Activated T-helper 2 cell treated with anti-CD3 and anti-CD28 coated beads, Interferon-gamma antibody, Interleukin-2, Interleukin-4, amounts not matched to agents 10 μg/mL and 5 μg/mL and 100 μg/mL, durations not matched to agents 14 hours and 24 hours and 36 hours (primary cell): ENCODE results near the gene SMIM15. TPM values are rescaled to one million over a fixed set of nuclear protein-coding genes. Genes with fewer than 3 reads are reported as not detected.

Experiments
- DNase-seq: peaks from one replicate; pipeline ENCODE4 v3.0.0; 2021; ENCODE audit warnings: low spot score
- H3K27ac Mint-ChIP-seq: one replicate; pipeline ENCODE4 v1.8.0; 2021; ENCODE audit warnings: mixed read lengths
- H3K27me3 Mint-ChIP-seq: one replicate; pipeline ENCODE4 v1.8.0; 2021; ENCODE audit warnings: low read depth, mixed read lengths
- H3K36me3 Mint-ChIP-seq: one replicate; pipeline ENCODE4 v1.8.0; 2021; ENCODE audit warnings: low read depth, mixed read lengths
- H3K4me1 Mint-ChIP-seq: one replicate; pipeline ENCODE4 v1.8.0; 2021; ENCODE audit warnings: low read depth, mixed read lengths
- H3K4me3 Mint-ChIP-seq: one replicate; pipeline ENCODE4 v1.8.0; 2021; ENCODE audit warnings: low read depth, mild to moderate bottlenecking, moderate library complexity, mixed read lengths
- H3K9me3 Mint-ChIP-seq: one replicate; pipeline ENCODE4 v1.8.0; 2021; ENCODE audit warnings: mixed read lengths
- intact Hi-C: fragments of 100-400 bp; cut with micrococcal nuclease; formaldehyde crosslinking; loops from one replicate; pipeline ENCODE4 v1.15.1; 2023
- total RNA-seq: library from RNA; stranded (reverse); gene quantifications from 2 replicates; pipeline ENCODE4 v1.2.3, GENCODE V29; 2022

The SMIM15 gene
- total RNA-seq, 1 donor from 2014 or later: 73.2 TPM

GRCh38 chr5:61178702-61179101 lies 16.4 kb upstream of the SMIM15 start:
- DNase-seq: no peak
- H3K4me3 Mint-ChIP-seq: no peak overlapping the region
- no peak overlapping the region for H3K27ac Mint-ChIP-seq
- intact Hi-C loops: no loop called here
- no peaks in the 10 kb centered on the region for H3K9me3 Mint-ChIP-seq
- peaks cover 2% of the 10 kb centered on the region for H3K27me3 Mint-ChIP-seq
- peaks cover 18% of the 10 kb centered on the region for H3K4me1 Mint-ChIP-seq
- no peaks in the 10 kb centered on the region for H3K36me3 Mint-ChIP-seq

- Mint-ChIP-seq H3K27ac (no peak overlapping the region), H3K4me1 (peaks cover 18% of the 10 kb centered on the region), H3K27me3 (peaks cover 2% of the 10 kb centered on the region), H3K36me3 (no peaks in the 10 kb centered on the region), H3K9me3 (no peaks in the 10 kb centered on the region), H3K4me3 (no peak overlapping the region)
- no peak for DNase-seq
- intact Hi-C loops: no loop called here
Observed at GRCh38 chr5:61177716-61178115, 15.4 kb upstream of the SMIM15 start.

DNA sequence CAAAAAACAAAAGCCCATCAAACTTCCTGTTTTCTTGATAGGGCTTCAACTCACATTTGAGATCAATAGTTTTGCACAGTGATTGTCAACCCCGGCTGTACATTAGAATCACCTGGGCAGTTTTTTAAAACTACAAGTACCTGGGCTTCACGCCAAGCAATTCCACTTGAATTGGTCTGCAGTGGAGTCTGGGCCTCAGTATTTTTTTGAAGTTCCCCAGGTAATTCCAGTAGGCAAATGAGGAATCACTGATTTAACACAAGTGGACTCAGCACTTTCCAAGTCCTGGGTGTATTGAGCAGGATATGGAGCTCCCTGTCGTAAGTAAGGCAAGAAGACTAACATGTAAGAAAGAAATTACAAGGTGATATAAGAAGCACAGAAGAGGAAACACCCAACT lies 14.8 kb upstream of the SMIM15 start:
- Mint-ChIP-seq H3K27ac (no peak overlapping the region), H3K4me1 (peaks cover 14% of the 10 kb centered on the region), H3K27me3 (peaks cover 2% of the 10 kb centered on the region), H3K36me3 (no peaks in the 10 kb centered on the region), H3K9me3 (no peaks in the 10 kb centered on the region), H3K4me3 (no peak overlapping the region)
- no peak for DNase-seq
- intact Hi-C loops: no loop called here

- Mint-ChIP-seq H3K9me3 (no peaks in the 10 kb centered on the region), H3K4me1 (peaks cover 11% of the 10 kb centered on the region), H3K4me3 (no peak overlapping the region), H3K36me3 (no peaks in the 10 kb centered on the region), H3K27me3 (peaks cover 2% of the 10 kb centered on the region), H3K27ac (no peak overlapping the region)
- intact Hi-C loops: no loop called here
- no peak for DNase-seq
Observed at GRCh38 chr5:61176631-61177030, 14.4 kb upstream of the SMIM15 start.

- no peak overlapping the region for H3K4me3 Mint-ChIP-seq
- no peak for DNase-seq
- intact Hi-C loops: no loop called here
- H3K27ac Mint-ChIP-seq: no peak overlapping the region
- H3K9me3 Mint-ChIP-seq: no peaks in the 10 kb centered on the region
- H3K4me1 Mint-ChIP-seq: no peaks in the 10 kb centered on the region
- H3K36me3 Mint-ChIP-seq: no peaks in the 10 kb centered on the region
- H3K27me3 Mint-ChIP-seq: no peaks in the 10 kb centered on the region
Observed at GRCh38 chr5:61171479-61171878, 9.2 kb upstream of the SMIM15 start.

GRCh38 chr5:61168951-61169350 lies 6.7 kb upstream of the SMIM15 start:
- H3K9me3 Mint-ChIP-seq: no peaks in the 10 kb centered on the region
- no peak overlapping the region for H3K27ac Mint-ChIP-seq
- no peaks in the 10 kb centered on the region for H3K27me3 Mint-ChIP-seq
- no peak overlapping the region for H3K4me3 Mint-ChIP-seq
- no peaks in the 10 kb centered on the region for H3K36me3 Mint-ChIP-seq
- H3K4me1 Mint-ChIP-seq: peaks cover 3% of the 10 kb centered on the region
- intact Hi-C loops: loop anchor here (10.0 kb wide), 4 partner anchors 114 to 494 kb away; no protein-coding TSS in a partner anchor
- DNase-seq: no peak

GRCh38 chr5:61167382-61167781 lies 5.1 kb upstream of the SMIM15 start:
- H3K36me3 Mint-ChIP-seq: peaks cover 3% of the 10 kb centered on the region
- DNase-seq: no peak
- intact Hi-C loops: loop anchor here (10.0 kb wide), 4 partner anchors 113 to 493 kb away; no protein-coding TSS in a partner anchor
- peaks cover 15% of the 10 kb centered on the region for H3K4me1 Mint-ChIP-seq
- no peak overlapping the region for H3K27ac Mint-ChIP-seq
- no peak overlapping the region for H3K4me3 Mint-ChIP-seq
- H3K9me3 Mint-ChIP-seq: no peaks in the 10 kb centered on the region
- H3K27me3 Mint-ChIP-seq: no peaks in the 10 kb centered on the region

- H3K36me3 Mint-ChIP-seq: peaks cover 34% of the 10 kb centered on the region
- no peak overlapping the region for H3K27ac Mint-ChIP-seq
- no peaks in the 10 kb centered on the region for H3K9me3 Mint-ChIP-seq
- no peaks in the 10 kb centered on the region for H3K27me3 Mint-ChIP-seq
- DNase-seq: no peak
- intact Hi-C loops: loop anchor here (2.0 to 10.0 kb wide), 8 partner anchors 25 to 491 kb away; partner anchors contain the start of genes ERCC8 and NDUFAF2
- H3K4me3 Mint-ChIP-seq: peak overlapping the region; percentile 94
- peaks cover 34% of the 10 kb centered on the region for H3K4me1 Mint-ChIP-seq
Observed at GRCh38 chr5:61163905-61164304, 1.6 kb upstream of the SMIM15 start.

- Mint-ChIP-seq H3K4me3 (peak overlapping the region; percentile 94), H3K27ac (peak overlapping the region; percentile 92), H3K36me3 (peaks cover 39% of the 10 kb centered on the region), H3K27me3 (no peaks in the 10 kb centered on the region), H3K9me3 (no peaks in the 10 kb centered on the region), H3K4me1 (peaks cover 37% of the 10 kb centered on the region)
- DNase-seq: no peak
- intact Hi-C loops: loop anchor here (1.0 to 10.0 kb wide), 10 partner anchors 39 to 492 kb away; partner anchors contain the start of genes ERCC8, NDUFAF2 and ZSWIM6
Observed at GRCh38 chr5:61162832-61163567, 732 bp upstream of the SMIM15 start.

DNA sequence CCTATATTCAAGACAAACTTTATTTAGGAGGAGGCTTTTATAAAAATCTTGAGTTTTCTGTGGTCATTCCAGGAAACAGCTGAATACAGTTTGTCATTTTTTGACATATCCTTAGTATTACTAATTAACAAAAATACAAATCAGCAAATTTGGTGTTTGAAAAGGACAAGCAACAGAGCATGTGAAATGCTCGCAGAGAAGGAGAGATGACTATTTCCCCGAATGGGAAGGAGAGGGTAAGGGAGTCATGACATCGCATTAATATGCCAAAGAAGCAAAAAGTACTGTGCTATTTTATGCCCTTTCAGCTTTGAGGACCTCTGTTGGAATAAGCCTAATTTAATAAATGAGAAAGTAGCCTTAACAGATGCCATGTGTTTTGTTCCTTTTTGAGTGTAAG lies 1.8 kb downstream of the SMIM15 start:
- peaks cover 38% of the 10 kb centered on the region for H3K4me1 Mint-ChIP-seq
- intact Hi-C loops: loop anchor here (5.0 to 10.0 kb wide), 7 partner anchors 106 to 494 kb away; partner anchors contain the start of genes ERCC8 and NDUFAF2
- H3K27me3 Mint-ChIP-seq: no peaks in the 10 kb centered on the region
- DNase-seq: no peak
- peaks cover 2% of the 10 kb centered on the region for H3K9me3 Mint-ChIP-seq
- H3K27ac Mint-ChIP-seq: peak overlapping the region; percentile 46
- H3K36me3 Mint-ChIP-seq: peaks cover 57% of the 10 kb centered on the region
- H3K4me3 Mint-ChIP-seq: peak overlapping the region; percentile 68

GRCh38 chr5:61159836-61160235 lies 2.4 kb downstream of the SMIM15 start:
- no peak for DNase-seq
- Mint-ChIP-seq H3K4me3 (peak overlapping the region; percentile 8), H3K9me3 (peaks cover 5% of the 10 kb centered on the region), H3K36me3 (peaks cover 63% of the 10 kb centered on the region), H3K4me1 (peaks cover 38% of the 10 kb centered on the region), H3K27me3 (no peaks in the 10 kb centered on the region), H3K27ac (peak overlapping the region; percentile 46)
- intact Hi-C loops: loop anchor here (5.0 to 10.0 kb wide), 7 partner anchors 105 to 495 kb away; partner anchors contain the start of genes ERCC8 and NDUFAF2

DNA sequence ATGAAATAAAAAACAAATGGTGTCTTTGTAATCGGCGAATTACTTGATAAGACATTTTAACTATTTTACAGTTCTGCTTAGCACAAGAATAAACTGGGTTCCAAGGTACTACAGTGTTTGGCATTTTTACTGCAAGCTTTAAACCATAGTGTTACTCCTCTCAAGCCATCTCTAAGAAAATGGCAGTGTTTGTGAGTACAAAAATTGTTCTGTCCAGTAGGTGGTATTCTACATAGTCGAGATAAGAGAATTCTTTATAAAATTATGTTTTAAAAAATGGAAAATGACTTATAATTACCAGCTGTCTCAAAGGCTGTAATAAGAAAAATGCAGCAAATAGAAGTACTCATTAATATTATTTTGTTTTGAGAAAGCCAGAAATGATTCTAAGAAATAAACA lies 3.2 kb downstream of the SMIM15 start:
- DNase-seq: no peak
- no peaks in the 10 kb centered on the region for H3K27me3 Mint-ChIP-seq
- H3K9me3 Mint-ChIP-seq: peaks cover 5% of the 10 kb centered on the region
- intact Hi-C loops: no loop called here
- H3K4me1 Mint-ChIP-seq: peaks cover 36% of the 10 kb centered on the region
- no peak overlapping the region for H3K27ac Mint-ChIP-seq
- H3K36me3 Mint-ChIP-seq: peaks cover 71% of the 10 kb centered on the region
- H3K4me3 Mint-ChIP-seq: no peak overlapping the region

- Mint-ChIP-seq H3K27ac (no peak overlapping the region), H3K36me3 (peaks cover 30% of the 10 kb centered on the region), H3K27me3 (no peaks in the 10 kb centered on the region), H3K4me3 (no peak overlapping the region), H3K9me3 (peaks cover 11% of the 10 kb centered on the region), H3K4me1 (no peaks in the 10 kb centered on the region)
- intact Hi-C loops: no loop called here
- DNase-seq: no peak
Observed at GRCh38 chr5:61151893-61152292, 10.4 kb downstream of the SMIM15 start.
